OCI-LY7 (cell line): ENCODE results near the gene SENP1. TPM values are rescaled to one million over a fixed set of nuclear protein-coding genes. Genes with fewer than 3 reads are reported as not detected.

Experiments
- BruUV-seq: library from RNA; stranded (reverse); fragments of 400-500 nt; replicated peaks from 2 replicates; lab custom pipeline; 2021; lab: Mats Ljungman, UMichigan
- CTCF ChIA-PET: fragments of 300-600 bp; sonication (Branson Sonifier 250); formaldehyde crosslinking; loops from one replicate; lab custom pipeline; 2022; ENCODE audit warnings: antibody characterized with exemption; ENCODE audit not compliant: unreplicated experiment; lab: Charles Lee
- POLR2A ChIA-PET: fragments of 300-600 bp; sonication (Branson Sonifier 250); formaldehyde crosslinking; loops from one replicate; lab custom pipeline; 2022; ENCODE audit warnings: antibody characterized with exemption; lab: Charles Lee
- DNase-seq: peaks from one replicate; pipeline ENCODE4 v3.0.0-alpha.2; 2015; ENCODE audit warnings: low spot score
- H2AFZ ChIP-seq: fragments of 200-600 bp; sonication (generic), shearing (Covaris generic); 2 replicates; pipeline ENCODE4 v1.6.1; 2014; ENCODE audit warnings: mild to moderate bottlenecking, antibody characterized with exemption, low read length, moderate library complexity
- H3K27ac ChIP-seq: fragments of 200-600 bp; sonication (generic); 2 replicates; pipeline ENCODE4 v1.5.1; 2014; ENCODE audit warnings: mixed run types, low read depth, mild to moderate bottlenecking, moderate library complexity, low read length, inconsistent platforms; ENCODE audit not compliant: poor library complexity, severe bottlenecking
- H3K36me3 ChIP-seq: fragments of 200-600 bp; sonication (generic); 2 replicates; pipeline ENCODE4 v1.6.1; 2014; ENCODE audit warnings: mild to moderate bottlenecking, antibody characterized with exemption, low read length, moderate library complexity, mixed read lengths; ENCODE audit not compliant: insufficient read depth
- H3K4me1 ChIP-seq: fragments of 200-600 bp; sonication (generic); 2 replicates; pipeline ENCODE4 v1.5.1; 2014; ENCODE audit warnings: mild to moderate bottlenecking, low read length; ENCODE audit not compliant: insufficient read depth, poor library complexity, severe bottlenecking
- H3K4me2 ChIP-seq: fragments of 200-600 bp; sonication (generic); 2 replicates; pipeline ENCODE4 v1.6.1; 2014; ENCODE audit warnings: mild to moderate bottlenecking, low read length
- H3K4me3 ChIP-seq: fragments of 200-600 bp; sonication (generic); 2 replicates; pipeline ENCODE4 v1.5.1; 2014; ENCODE audit warnings: mild to moderate bottlenecking, low read depth, low read length; ENCODE audit not compliant: poor library complexity, severe bottlenecking
- H3K79me2 ChIP-seq: fragments of 200-600 bp; sonication (generic); 2 replicates; pipeline ENCODE4 v1.6.1; 2016; ENCODE audit warnings: low read depth, mild to moderate bottlenecking, low read length, moderate library complexity, mixed read lengths; ENCODE audit not compliant: insufficient read depth
- H3K9me2 ChIP-seq: fragments of 200-600 bp; sonication (generic); 2 replicates; pipeline ENCODE4 v1.6.1; 2016; ENCODE audit warnings: mild to moderate bottlenecking, low read length, mixed read lengths; ENCODE audit not compliant: insufficient read depth
- H3K9me3 ChIP-seq: fragments of 200-600 bp; sonication (generic); 2 replicates; pipeline ENCODE4 v1.6.1; 2014; ENCODE audit warnings: mild to moderate bottlenecking, mixed run types, low read length, mixed read lengths
- H4K20me1 ChIP-seq: fragments of 200-600 bp; sonication (generic); 2 replicates; pipeline ENCODE4 v1.6.1; 2014; ENCODE audit warnings: mild to moderate bottlenecking, antibody characterized with exemption, low read length, moderate library complexity, mixed read lengths; ENCODE audit not compliant: insufficient read depth
- CTCF ChIP-seq: fragments of 200-600 bp; sonication (generic); conservative IDR thresholded peaks from 2 replicates; pipeline ENCODE4 v1.5.1; 2014; ENCODE audit warnings: mild to moderate bottlenecking, antibody characterized with exemption, low read length, moderate library complexity, mixed read lengths
- EZH2phosphoT487 ChIP-seq: fragments of 200-600 bp; sonication (generic); IDR thresholded peaks from 2 replicates; pipeline ENCODE4 v1.6.1; 2018; ENCODE audit warnings: low read depth, borderline replicate concordance, mild to moderate bottlenecking, mixed run types, antibody characterized with exemption, low read length, moderate library complexity, mixed read lengths
- intact Hi-C: fragments of 100-400 bp; cut with micrococcal nuclease; formaldehyde crosslinking; loops from one replicate; pipeline ENCODE4 v1.10.0; 2022; ENCODE audit not compliant: unreplicated experiment
- total RNA-seq, 2 experiments: library from RNA; depleted of rRNA in 1 of 2; stranded (reverse); fragments of >200 nt in 1 of 2; shearing (Covaris generic) in 1 of 2; gene quantifications; 2 replicates each; pipeline ENCODE4 v1.2.3, GENCODE V29; 2014 to 2022

Gene SENP1
- total RNA-seq, 2 experiments from 2014 or later, result 48.3 to 54.7 TPM

GRCh38 chr12:48060474-48060873, 45.4 kb downstream of the SENP1 start:
- no peak for DNase-seq
- no peaks in the 10 kb centered on the region for H3K4me1 ChIP-seq
- H3K79me2 ChIP-seq, result no peaks in the 10 kb centered on the region
- H3K36me3 ChIP-seq, result peaks cover 81% of the 10 kb centered on the region
- no peak overlapping the region for H2AFZ ChIP-seq
- no peaks in the 10 kb centered on the region for H3K9me2 ChIP-seq
- BruUV-seq, result no TSS peak
- TF ChIP-seq CTCF, result no peak
- no peak for TF ChIP-seq EZH2phosphoT487
- H3K4me3 ChIP-seq, result no peak overlapping the region
- ChIA-PET POLR2A (no interaction called here), CTCF (no interaction called here)
- no peak overlapping the region for H3K27ac ChIP-seq
- H3K9me3 ChIP-seq, result peaks cover 18% of the 10 kb centered on the region
- no peak overlapping the region for H3K4me2 ChIP-seq
- intact Hi-C loops, result no loop called here
- H4K20me1 ChIP-seq, result no peaks in the 10 kb centered on the region

- CTCF ChIA-PET, result no interaction called here
- no peak for TF ChIP-seq EZH2phosphoT487
- TF ChIP-seq CTCF, result no peak
- POLR2A ChIA-PET, result no interaction called here
- H3K36me3 ChIP-seq, result peaks cover 74% of the 10 kb centered on the region
- intact Hi-C loops, result loop anchor here (10.0 kb wide), 1 partner anchor 606 kb away; no protein-coding TSS in a partner anchor
- no peaks in the 10 kb centered on the region for H3K9me2 ChIP-seq
- no peak overlapping the region for H2AFZ ChIP-seq
- H3K4me1 ChIP-seq, result no peaks in the 10 kb centered on the region
- no peak overlapping the region for H3K27ac ChIP-seq
- no peak overlapping the region for H3K4me2 ChIP-seq
- BruUV-seq, result no TSS peak
- no peaks in the 10 kb centered on the region for H4K20me1 ChIP-seq
- peaks cover 18% of the 10 kb centered on the region for H3K9me3 ChIP-seq
- no peaks in the 10 kb centered on the region for H3K79me2 ChIP-seq
- DNase-seq, result no peak
- H3K4me3 ChIP-seq, result no peak overlapping the region
These were observed 47.1 kb downstream of the SENP1 start for GRCh38 chr12:48058771-48059170.

- Histone ChIP-seq H3K4me1 (no peaks in the 10 kb centered on the region), H4K20me1 (no peaks in the 10 kb centered on the region), H3K9me2 (no peaks in the 10 kb centered on the region), H3K4me3 (no peak overlapping the region), H3K36me3 (peaks cover 50% of the 10 kb centered on the region), H3K9me3 (peaks cover 18% of the 10 kb centered on the region), H3K79me2 (no peaks in the 10 kb centered on the region), H3K4me2 (no peak overlapping the region), H3K27ac (no peak overlapping the region), H2AFZ (no peak overlapping the region)
- BruUV-seq, result no TSS peak
- intact Hi-C loops, result loop anchor here (10.0 kb wide), 1 partner anchor 610 kb away; no protein-coding TSS in a partner anchor
- TF ChIP-seq EZH2phosphoT487, result no peak
- no peak for TF ChIP-seq CTCF
- ChIA-PET POLR2A (no interaction called here), CTCF (no interaction called here)
- no peak for DNase-seq
These were observed 50.7 kb downstream of the SENP1 start for GRCh38 chr12:48054955-48055821.
